HG03432 (cell line): ENCODE measurements around the gene ASNS.
"Not testable (repeated sequence)": the region's sequence is repeated elsewhere in the genome, so short reads cannot be mapped to it uniquely, and the experiment has no call there.

Experiments
- ATAC-seq: cut with Tn5 transposase; IDR thresholded peaks from one replicate; pipeline ENCODE4 v1.9.1; 2021; ENCODE audit warnings: mild to moderate bottlenecking, moderate library complexity; ENCODE audit not compliant: unreplicated experiment

ASNS gene, protein sequence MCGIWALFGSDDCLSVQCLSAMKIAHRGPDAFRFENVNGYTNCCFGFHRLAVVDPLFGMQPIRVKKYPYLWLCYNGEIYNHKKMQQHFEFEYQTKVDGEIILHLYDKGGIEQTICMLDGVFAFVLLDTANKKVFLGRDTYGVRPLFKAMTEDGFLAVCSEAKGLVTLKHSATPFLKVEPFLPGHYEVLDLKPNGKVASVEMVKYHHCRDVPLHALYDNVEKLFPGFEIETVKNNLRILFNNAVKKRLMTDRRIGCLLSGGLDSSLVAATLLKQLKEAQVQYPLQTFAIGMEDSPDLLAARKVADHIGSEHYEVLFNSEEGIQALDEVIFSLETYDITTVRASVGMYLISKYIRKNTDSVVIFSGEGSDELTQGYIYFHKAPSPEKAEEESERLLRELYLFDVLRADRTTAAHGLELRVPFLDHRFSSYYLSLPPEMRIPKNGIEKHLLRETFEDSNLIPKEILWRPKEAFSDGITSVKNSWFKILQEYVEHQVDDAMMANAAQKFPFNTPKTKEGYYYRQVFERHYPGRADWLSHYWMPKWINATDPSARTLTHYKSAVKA

DNA sequence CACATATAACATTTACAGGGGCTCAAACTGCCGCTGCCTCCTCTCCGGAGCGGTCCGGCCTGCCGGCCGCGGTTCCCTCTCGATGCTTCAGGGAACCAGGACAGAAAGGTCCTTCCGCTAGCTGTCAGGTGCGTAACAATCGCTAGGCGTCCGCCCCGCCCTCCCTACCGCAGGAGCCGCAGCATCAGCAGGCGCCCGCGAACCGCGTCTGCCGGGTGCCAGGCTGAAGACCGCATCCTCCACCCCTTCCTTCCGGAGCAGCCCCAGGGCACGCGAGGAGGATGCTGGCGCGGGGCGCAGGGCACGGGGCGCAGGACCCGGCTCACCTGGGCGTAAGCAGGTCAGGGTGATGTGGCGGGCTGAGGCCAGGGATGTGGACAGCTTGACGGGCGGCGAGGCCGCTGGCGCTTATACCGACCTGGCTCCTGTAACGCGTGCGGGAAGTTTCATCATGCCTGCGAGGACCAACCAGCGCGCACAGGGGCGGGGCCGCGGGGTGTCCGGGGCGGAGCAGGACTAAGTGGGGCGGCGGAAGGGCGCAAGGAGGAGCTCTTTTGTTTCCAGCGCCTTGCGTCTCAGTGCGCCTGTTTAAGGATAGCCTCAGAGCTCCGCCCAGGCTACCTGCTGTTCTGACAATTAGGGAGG is at the start of gene ASNS:
TSS of gene ASNS (minus strand) at position 384 of the 645 bp plus-strand sequence. CDS start 3,252 bp downstream, outside the sequence.
- ATAC-seq = peak; percentile 99

DNA sequence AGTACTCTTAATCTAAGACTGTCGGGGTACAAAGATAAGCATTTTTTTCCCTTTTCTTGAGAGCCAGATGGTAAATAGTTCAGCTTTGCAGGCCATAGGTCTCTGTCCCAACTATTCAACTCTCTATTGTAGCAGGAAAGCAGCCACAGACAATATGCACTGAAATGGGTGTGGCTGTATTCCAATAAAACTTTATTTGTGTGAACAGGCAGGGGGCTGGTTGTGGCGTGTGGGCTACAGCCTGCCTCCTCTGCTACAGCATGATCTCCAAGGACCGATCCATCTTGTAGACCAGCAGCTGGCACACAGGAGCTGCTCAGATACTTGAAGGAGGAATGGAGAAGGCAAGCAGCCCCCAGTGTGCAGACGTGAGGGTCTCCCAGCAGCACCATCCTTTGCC is 49.0 kb upstream of the ASNS start:
- not testable (repeated sequence) for ATAC-seq

DNA sequence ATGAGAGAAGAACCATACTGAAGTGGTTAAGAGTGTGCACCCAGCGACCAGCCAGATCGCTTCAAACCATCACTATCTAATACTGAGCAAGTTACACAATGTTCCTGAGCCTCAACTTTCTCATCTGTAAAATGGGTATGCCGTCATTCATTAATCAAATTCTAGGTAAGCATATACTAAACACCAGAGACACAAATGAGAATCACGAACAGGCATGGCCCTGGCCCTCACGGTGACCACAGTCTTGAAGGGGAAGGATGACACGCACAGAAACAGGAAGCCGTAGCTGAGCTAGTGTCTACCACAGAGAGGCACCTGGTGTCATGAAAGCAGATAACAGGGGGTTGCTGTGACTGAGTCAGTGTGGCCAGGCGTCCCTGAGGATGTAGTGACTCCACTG is 43.1 kb upstream of the ASNS start:
- not testable (repeated sequence) for ATAC-seq

DNA sequence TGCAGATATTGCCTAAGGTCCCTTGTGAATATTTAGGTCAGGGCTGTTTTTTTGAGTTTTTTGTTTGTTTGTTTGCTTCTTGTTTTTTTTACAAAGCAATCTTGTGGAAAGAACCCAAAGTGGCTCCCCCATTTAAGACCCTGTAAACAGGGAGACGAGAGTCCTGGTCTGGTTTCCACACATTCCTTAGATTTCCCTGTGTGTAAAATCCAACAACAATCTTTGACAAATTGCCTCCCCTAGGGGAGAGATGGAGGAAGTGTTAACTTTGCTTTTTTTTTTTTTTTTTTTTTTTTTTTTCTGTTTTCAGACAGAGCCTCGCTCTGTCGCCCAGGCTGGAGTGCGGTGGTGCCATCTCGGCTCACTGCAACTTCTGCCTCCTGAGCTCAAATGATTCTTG is 40.1 kb upstream of the ASNS start:
- ATAC-seq = not testable (repeated sequence)

DNA sequence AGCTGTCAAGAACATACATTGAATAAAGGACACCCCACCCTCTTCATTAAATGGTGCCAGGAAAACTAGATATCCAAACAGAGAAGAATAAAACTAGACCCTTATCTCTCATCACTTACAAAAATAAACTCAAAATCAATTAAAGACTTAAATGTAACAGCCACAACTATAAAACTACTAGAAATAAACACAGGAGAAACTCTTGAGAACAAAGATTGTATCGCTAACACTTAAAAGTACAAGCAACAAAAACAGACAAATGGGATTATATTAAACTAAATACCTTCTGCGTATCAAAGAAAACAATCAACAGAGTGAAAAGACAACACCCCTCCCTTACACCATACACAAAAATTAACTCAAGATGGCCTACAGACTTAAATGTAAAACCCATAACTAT is 24.7 kb upstream of the ASNS start:
- ATAC-seq = not testable (repeated sequence)

DNA sequence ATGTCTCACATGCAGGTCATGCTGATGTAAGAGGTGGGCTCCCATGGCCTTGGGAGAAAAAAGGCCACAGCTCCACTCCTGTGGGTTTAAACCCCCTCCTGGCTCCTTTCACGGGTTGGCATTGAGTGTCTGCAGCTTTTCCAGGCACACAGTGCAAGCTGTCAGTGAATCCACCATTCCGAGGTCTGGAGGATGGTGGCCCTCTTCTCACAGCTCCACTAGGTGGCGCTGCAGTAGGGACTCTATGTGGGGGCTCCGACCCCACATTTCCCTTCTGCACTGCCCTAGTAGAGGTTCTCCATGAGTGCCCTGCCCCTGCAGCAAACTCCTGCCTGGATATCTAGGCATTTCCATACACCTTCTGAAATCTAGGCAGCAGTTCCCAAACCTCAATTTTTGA is 19.5 kb upstream of the ASNS start:
- ATAC-seq = not testable (repeated sequence)

DNA sequence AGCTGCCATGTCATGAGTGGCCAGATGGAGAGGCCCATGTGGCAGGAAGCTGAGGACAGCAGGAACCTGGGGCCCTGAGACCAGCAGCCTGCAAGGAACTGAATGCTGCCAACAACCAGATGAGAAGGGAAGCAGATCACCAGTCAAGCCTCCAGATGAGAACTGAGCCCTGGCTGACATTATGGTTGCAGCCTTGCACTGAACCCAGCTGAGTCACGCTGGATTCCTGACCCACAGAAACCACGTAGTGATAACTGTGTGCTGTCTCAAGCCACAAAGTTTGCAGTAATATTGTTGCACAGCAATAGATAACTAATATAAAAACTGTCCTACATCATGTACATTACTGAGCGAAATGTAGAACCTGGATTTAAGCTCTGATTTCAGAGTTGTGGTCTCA is 7.3 kb upstream of the ASNS start:
- not testable (repeated sequence) for ATAC-seq

DNA sequence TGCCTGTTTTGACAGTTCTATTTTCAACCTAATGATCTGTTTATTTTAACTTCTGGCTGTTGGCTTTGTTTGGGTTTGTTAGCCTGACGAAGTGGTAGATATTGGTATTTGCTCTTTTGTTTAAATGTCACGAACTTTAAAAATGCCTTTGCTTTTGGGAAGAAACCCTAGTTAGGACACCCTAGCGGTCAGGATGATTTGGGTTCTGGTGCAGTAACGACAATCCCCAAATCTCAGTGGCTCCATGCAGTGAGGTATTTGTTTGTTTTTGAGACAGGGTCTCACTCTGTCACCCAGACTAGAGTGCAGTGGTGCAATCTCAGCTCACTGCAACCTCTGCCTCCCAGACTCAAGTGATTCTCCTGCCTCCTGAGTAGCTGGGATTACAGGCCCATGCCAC is 2.7 kb upstream of the ASNS start:
- ATAC-seq = not testable (repeated sequence)

DNA sequence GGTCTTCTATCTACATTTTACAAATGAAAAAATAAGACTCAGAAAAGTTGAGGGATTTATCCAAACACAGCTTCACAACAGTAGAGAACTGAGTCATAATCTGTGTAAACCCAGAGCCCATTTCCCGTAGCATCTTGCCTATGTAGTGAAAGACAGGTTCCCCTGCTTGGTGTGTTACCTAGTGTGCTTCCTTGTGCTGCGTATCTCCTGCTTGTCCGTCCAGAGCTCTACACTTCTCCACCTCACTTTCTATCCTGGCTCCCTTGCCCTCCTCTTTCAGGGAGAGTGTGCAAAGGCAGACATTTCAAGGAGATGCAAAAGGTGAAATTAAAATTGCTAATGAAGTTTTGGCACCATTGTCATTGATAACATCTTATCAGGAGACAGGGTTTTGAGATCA is 1.4 kb upstream of the ASNS start:
- no peak for ATAC-seq

DNA sequence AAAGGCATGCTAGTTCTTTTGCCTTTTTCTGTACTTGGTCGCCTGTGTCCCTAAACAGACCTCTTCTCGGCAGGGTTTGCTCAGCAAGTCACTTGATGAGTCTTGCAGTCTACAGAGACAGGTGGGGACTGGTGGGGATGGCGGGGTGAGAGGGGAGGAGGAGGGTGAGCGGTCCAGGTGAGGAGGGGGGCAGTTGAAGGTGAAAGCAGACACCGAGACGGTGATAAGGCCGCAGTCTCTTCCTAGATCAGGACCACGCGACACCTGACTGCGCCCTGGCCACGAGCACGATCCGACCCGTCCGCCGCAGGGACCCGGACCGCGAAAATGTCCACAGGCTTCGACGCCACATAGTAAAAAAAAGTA is 566 bp downstream of the ASNS start:
- ATAC-seq = peak; percentile 22

DNA sequence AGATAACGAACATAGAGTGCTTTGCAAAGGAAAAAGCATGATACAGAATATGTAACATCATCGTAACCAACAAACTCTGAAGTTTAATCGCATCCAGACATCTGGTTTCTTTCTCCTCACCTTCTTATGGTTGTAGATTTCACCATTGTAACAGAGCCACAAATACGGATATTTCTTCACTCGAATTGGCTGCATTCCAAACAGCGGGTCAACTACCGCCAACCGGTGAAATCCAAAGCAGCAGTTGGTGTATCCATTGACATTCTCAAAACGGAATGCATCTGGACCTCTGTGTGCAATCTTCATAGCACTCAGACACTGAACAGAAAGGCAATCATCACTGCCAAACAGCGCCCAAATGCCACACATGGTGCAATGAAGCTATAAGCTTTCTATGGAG is 3.4 kb downstream of the ASNS start:
- no peak for ATAC-seq

DNA sequence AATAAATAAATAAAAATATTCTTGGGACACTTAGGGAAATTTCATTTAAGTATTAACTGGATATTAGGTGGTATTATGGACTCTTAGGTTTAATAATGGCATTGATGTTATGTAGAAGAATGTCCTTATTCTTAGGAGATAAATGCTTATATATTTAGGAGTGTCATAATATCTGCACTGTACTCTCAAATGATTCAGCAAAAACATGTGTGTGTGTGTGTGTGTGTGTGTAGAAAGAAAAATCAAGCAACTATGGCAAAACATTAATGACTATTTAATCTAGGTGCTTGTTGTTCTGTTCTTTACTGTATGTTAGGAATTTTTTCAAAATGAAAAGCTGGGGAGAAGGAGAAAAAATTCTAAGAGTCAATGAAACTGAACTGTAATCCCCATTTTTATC is 3.9 kb downstream of the ASNS start:
- no peak for ATAC-seq

DNA sequence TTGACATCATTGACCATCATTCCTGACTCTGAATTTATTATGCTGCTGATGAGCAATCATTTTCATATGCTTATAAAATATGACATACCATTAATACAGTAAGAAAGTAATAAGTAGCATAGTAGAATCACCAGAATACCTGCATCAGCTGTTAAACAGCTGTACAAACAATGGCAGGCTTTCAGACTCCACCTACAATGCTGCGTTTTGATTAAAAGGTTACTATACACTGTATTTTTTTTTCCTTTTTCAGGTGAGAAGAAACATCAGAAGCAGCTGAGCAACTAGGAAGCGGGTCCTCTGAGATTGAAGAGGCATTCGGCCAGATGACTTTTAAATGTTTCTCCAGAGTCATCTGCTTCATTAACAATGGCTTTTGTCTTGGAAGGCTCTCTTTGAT is 7.1 kb downstream of the ASNS start:
- no peak for ATAC-seq

DNA sequence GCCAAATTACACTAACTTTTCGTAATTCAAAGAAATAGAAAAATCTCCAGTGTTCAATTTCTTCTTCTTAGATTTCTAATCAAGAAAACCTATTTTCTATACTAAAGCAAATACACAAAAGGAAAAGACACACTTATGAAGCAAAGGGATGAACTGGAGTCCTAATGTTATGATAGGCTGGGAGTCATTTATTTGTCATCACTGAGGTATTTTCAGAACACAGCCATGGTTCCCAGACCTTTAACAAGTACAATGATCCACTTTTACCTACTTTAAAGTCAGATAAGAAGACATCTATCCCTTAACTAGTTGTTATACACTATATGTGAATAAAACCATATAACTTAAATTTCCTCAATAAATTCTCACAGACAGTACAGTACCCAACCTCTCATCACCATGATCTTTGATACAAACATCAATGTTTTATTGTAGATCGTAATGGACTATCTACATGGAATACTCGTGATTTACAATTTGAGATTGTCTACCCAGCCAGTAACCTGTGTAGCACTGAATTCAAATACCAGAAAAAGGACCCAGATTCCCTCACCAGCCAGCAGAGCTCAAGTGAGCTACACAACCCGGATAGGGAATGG is 12.5 kb downstream of the ASNS start:
- ATAC-seq = no peak

DNA sequence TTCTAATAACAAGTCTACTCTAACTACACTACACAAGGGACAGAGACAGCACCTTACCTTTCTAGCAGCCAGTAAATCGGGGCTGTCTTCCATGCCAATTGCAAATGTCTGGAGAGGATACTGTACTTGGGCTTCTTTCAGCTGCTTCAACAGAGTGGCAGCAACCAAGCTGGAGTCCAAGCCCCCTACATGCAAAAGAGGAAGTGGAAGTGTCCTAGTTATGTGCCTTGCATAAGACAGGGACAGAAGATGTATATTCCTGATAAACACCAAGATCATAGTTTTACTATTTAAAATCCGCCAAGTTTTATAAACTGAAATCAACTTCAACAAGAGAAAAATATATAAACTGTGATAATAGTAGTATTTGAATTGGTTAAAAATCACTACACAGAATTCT is 14.0 kb downstream of the ASNS start:
- no peak for ATAC-seq

DNA sequence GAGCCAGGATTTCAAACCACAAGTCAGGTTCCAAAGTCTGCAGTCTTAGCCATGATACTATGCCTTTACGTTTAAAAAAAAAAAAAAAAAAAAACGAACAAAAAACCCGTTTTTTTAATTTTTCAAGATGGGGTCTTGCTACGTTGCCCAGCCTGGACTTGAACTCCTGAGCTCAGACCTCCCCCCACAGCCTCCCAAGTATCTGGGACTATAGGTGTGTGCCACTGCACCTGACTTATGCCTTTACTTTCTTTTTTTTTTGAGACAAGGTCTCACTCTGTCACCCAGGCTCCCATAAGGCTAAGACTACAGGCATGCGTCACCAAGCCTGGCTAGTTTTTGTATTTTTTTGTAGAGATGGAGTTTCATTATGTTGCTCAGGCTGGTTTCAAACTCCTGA is 14.7 kb downstream of the ASNS start:
- no peak for ATAC-seq

DNA sequence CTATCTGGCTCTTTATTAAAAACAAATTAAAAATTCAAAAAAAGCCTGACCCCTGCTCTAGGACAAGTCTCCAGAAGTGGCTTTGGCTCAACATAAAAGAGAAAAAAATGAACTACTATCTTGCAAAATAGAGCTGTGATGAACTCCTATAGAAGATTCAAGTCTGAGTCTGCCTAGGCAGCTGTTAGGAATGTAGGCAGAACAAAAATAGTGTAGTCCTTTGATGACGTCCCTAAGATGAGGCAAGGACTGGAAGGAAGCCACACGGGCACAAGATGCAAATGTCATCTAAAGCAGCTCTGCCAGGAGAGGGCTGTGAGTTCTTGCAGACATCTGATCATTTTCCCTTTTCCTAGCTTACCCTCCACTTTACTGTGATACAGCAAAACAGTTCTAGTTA is 20.5 kb downstream of the ASNS start:
- no peak for ATAC-seq

DNA sequence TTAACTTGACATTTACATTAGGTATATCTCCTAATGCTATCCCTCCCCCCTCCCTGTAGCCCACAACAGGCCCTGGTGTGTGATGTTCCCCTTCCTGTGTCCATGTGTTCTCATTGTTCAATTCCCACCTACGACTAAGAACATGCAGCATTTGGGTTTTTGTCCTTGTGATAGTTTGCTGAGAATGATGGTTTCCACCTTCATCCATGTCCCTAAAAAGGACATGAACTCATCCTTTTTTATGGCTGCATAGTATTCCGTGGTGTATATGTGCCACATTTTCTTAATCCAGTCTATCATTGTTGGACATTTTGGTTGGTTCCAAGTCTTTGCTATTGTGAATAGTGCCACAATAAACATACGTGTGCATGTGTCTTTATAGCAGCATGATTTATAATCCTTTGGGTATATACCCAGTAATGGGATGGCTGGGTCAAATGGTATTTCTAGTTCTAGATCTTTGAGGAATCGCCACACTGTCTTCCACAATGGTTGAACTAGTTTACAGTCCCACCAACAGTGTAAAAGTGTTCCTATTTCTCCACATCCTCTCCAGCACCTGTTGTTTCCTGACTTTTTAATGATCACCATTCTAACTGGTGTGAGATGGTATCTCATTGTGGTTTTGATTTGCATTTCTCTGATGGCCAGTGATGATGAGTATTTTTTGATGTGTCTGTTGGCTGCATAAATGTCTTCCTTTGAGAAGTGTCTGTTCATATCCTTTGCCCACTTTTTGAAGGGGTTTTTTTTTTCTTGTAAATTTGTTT is 21.8 kb downstream of the ASNS start:
- not testable (repeated sequence) for ATAC-seq

DNA sequence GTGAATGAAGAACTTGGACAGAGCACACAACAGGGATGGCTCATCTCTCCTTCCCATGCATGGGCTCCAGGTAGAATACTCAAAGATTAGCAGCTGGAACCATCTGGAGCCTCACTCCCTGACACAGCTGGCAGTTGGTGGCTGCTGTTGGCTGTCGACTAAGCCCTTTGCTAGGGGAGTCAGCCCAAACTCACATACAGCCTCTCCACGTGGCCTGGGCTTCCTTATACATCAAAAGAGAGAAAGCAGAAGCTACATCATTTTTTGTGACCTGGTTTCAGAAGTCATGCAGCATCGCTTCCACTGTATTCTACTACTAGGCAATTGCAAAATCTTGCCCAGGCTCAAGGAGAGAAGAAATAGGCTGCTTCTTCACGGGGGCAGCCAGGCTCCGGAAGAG is 24.4 kb downstream of the ASNS start:
- ATAC-seq = peak; percentile 39

DNA sequence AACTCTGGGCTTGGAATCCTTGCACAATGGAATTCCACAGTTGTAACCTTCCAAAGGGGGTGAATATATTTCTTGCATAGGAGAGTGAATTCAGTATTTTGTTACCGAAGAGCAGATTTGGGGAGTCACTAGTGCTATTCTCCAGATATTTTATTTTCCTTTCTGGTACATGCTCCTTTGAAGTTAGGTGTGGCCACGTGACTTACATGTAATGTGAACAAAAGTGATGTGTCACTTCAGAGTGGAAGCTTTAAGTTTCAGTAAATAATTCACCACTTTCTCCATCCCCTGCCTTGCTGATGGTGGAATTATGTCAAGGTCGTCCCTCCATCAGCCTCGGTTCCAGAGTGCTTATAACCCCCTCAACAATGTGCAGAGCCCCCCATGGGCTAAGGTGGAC is 25.3 kb downstream of the ASNS start:
- no peak for ATAC-seq

DNA sequence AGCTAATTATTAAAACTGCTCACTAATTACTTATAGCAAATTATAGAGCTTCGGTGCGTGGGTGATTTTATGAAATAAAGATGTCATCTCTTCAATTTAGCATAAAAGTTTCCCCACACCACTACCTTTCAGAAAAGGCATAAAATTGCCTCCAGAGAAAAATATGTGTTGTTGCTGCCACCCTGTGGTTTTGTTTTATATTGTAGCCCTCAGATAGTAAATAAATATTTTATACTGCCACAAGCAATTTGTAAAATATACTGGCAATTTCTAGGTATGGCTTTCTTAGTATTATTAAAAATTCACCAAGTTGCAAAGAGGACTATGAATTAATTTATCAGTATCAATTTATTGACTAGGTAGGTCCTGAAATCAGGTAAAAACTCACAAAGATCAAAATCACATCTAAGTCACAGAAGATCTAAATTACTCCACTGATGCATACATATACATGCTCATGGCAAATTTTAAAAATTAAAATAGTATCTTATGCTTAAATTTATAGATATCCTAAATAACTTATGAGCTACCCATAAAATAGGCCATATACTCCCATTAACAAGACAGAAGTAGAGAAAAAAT is 26.5 kb downstream of the ASNS start:
- peak; percentile 52 for ATAC-seq
